Fibroblast of pulmonary artery (primary cell): Measurements from ENCODE around the gene IGF1R.
A peak's percentile ranks its signal among the peaks of the same experiment; 100 is the strongest.

ENCODE experiments used
- DNase-seq: peaks from one replicate; pipeline ENCODE4 v3.0.0-alpha.2; 2010; ENCODE audit warnings: low read depth
- H3K4me3 ChIP-seq: replicated peaks from 2 replicates; pipeline ENCODE4 v1.5.1; 2011; ENCODE audit warnings: low read depth, mild to moderate bottlenecking, control low read depth, low read length, moderate library complexity
- TF ChIP-seq, protein P1 (sequence below): IDR thresholded peaks from 2 replicates; pipeline ENCODE4 v1.5.1; 2011; ENCODE audit warnings: mild to moderate bottlenecking, control low read depth, low read length, inconsistent platforms; ENCODE audit errors: missing control alignments

Gene IGF1R

DNA sequence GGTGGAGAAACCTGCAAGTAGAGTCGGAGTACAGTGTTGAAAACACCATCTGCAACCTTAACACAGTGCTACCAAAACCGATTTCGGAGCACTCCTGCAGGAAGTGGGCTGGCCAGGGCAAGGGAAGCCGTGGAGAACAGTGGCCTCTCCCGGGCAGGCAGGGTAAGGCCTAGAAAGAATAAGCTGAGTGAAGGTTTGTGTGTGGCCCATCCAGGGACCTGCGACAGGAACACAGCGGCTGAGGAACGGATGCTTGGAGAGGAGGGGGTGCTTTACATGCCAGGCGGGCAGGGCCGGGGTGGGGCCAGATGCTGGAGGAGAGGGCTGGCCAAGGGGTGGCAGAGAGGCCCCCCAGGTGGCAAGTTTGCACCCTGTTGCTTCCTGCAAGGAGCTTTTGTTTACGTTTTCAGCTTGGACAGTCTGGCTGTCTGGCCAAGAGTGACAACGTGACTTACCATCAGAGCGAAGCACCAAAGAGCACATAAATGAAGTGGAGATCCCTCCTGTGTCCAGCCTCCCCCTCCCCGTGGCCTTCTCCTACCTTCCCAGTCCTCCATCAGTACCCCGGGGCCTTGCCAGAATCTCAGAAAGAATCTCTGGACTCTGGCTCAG is 202.7 kb downstream of the IGF1R start:
- H3K4me3 ChIP-seq = no peak overlapping the region
- TF ChIP-seq, protein P1, sequence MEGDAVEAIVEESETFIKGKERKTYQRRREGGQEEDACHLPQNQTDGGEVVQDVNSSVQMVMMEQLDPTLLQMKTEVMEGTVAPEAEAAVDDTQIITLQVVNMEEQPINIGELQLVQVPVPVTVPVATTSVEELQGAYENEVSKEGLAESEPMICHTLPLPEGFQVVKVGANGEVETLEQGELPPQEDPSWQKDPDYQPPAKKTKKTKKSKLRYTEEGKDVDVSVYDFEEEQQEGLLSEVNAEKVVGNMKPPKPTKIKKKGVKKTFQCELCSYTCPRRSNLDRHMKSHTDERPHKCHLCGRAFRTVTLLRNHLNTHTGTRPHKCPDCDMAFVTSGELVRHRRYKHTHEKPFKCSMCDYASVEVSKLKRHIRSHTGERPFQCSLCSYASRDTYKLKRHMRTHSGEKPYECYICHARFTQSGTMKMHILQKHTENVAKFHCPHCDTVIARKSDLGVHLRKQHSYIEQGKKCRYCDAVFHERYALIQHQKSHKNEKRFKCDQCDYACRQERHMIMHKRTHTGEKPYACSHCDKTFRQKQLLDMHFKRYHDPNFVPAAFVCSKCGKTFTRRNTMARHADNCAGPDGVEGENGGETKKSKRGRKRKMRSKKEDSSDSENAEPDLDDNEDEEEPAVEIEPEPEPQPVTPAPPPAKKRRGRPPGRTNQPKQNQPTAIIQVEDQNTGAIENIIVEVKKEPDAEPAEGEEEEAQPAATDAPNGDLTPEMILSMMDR = peak; percentile 86
- DNase-seq = peak; percentile 80

DNA sequence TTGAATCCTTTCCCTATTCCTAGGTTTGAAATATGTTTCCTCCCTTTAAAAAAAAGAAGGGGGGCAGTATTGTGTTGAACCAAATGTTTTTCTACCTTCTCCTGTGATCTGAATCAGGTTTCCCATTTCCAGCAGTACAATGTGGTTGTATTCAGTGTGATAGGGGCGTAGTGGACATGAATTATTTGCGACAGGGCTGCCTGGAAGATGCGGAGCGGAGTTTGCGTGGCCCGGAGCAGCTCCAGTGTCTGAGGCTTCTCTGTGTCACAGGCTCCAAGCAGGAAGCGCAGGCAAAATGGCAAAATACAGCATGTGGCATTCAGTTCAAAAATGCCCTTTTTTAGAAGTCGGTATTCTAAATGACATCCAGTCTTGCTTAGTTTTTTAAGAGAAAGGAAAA is 204.8 kb downstream of the IGF1R start:
- peak; percentile 94 for DNase-seq
- TF ChIP-seq, protein P1 = no peak
- H3K4me3 ChIP-seq = peak overlapping the region; percentile 69

DNA sequence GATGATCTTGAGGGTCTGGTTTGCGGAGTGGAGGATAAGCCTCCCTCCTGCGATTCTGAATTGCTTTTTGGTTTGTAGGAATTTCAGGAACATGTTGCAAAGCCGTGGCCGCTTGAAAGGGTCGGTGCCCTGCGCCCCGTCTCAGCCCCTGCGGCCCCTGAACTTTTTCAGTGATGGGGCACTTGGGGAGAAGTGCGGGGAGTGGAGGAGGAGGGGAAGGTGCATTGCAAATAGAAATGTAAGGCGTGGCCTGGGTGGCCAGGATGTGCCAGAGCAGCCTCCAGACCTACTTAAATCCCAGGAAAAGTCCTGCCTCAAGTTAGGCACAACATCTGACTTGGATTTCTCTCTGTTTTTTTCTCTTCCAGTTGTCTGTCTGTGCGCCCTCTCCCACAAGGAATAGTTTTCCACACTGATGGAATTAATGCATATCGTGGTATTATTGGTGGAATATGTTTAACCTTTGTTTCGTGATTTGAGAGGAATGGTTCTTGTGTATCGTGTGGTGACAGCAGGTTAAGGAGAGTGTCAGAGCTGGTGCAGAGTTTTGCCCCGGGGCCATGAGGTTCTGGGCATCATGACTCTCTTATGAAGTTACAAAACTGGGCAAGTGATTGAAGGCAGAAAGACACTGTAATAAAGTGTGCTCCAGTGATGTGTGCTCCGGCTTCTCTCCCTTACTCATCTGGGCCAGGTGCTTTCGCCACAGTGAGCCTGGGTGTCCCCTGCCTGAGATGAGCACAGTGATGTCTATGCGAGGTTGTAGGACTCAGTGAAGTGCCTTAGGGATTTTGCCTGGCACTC is 205.5 kb downstream of the IGF1R start:
- peak overlapping the region; percentile 69 for H3K4me3 ChIP-seq
- DNase-seq = peak; percentile 31
- TF ChIP-seq, protein P1 = no peak

DNA sequence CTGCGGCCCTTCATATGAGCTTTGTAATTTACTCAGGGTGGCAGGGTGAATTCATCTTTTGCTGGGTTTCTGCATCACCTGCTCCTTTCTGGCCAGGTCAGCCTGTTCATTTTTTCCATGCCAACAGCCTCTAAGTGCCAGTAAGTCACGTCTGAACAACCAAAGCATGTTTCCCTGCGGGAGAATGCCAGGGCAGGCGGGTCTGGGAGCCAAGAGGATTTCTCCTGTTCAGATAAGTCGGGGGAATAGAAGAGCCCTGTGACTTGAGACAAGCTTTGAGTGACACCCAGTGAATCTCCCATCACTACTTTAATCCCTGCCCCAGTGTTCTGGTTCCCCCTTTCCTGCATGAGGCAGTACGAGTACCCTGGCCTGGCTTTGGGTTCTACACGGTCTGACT is 206.2 kb downstream of the IGF1R start:
- H3K4me3 ChIP-seq = no peak overlapping the region
- no peak for DNase-seq
- TF ChIP-seq, protein P1 = no peak

DNA sequence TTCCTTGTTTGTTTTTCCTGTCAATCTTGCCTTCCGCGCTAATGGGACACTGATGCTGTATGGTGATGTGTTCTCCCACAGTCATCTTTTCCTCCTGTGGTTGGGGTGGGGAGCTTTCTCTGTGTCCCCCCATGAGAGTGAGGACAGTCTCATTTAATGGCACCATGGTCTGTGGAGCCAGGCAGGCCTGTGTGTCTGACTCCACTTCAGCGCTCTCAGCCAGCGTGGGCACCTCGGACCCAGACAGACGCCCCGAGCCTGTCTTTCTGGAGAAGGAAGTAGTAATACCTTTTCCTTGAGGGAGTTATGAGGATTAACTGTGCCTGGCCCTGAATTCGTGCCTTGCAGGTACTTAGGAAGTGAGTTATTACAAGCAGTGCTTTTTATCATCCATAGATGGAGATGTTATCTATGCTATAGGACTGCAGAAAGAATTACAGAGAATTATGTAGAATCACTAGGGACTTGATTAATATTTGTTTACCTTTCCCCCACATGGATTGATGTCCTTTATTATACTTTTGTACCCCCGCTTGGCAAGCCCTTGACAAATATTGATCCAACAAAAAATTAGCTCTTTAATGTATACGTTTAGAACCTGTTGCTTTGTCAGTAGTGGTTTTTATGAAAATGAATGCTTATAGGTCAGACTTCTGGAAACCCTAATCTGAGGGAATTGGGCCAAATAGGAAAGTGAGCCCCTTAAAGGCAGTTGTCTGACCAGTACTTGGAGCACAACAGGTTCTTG is 206.9 kb downstream of the IGF1R start:
- DNase-seq = no peak
- no peak overlapping the region for H3K4me3 ChIP-seq
- TF ChIP-seq, protein P1 = no peak

DNA sequence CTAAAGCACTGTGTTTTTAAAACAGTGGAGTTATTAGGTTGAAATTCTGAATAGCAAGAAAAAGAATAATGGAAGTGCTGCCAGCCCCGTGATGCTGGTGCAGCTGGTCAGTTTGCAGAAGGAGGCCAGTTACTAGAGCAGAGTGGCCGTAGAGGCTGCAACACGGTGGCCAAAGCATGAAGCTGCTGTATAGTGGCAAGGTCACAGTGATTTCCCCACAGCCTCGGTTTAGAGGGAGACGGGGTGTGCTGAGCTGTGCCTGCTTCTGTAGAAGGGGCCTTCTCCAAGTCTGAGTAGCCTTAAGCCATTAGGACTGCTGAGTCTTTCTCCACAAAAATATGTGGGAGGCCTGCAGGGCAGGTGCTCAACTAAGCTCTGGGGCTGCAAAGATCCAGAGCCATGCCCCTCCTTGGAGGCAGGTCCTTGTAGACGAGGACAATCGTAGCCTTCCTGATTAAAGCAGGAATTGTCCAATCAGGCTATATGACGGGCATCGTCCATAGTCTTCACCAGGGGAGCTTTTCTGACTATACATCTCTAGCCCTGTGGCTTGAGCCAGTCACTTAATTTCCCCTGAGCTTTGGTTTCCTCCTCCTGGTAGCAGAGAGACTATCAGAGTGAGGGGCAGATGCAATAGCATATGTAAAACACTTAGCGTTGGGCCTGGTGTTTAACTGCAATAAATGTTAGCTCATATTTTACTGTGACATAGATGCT is 207.6 kb downstream of the IGF1R start:
- TF ChIP-seq, protein P1 = no peak
- DNase-seq = no peak
- no peak overlapping the region for H3K4me3 ChIP-seq
